Prostate gland (tissue), 2 donors: ENCODE results near the gene KIDINS220. TPM values are rescaled to one million over a fixed set of nuclear protein-coding genes. Genes with fewer than 3 reads are reported as not detected.

ENCODE experiments used
- DNase-seq: peaks from one replicate; pipeline ENCODE4 v3.0.0-alpha.2; 2019; ENCODE audit warnings: low spot score
- H3K27ac ChIP-seq, 2 donors: fragments of 200-600 bp; sonication (generic); 2 replicates each; pipeline ENCODE4 v1.5.1; 2017 to 2019
- H3K27me3 ChIP-seq: fragments of 200-600 bp; sonication (generic); replicated peaks from 2 replicates; pipeline ENCODE4 v1.5.1; 2019; ENCODE audit not compliant: insufficient read depth
- H3K36me3 ChIP-seq, 2 donors: fragments of 200-600 bp; sonication (generic); 1 replicate in 1 of 2; 2 replicates in 1 of 2; pipeline versions ENCODE4 v1.5.1 to v1.8.1; 2017 to 2019
- H3K4me1 ChIP-seq: fragments of 200-600 bp; sonication (generic); replicated peaks from 2 replicates; pipeline ENCODE4 v1.5.1; 2019
- H3K4me3 ChIP-seq, 2 donors: fragments of 200-600 bp; sonication (generic); 2 replicates each; pipeline ENCODE4 v1.5.1; 2017 to 2019
- H3K9me3 ChIP-seq: fragments of 200-600 bp; sonication (generic); 2 replicates; pipeline ENCODE4 v1.5.1; 2017
- CTCF ChIP-seq, 4 experiments: fragments of 200-600 bp in 2 of 4; fragments of 450-650 bp in 2 of 4; sonication (generic) in 2 of 4; IDR thresholded peaks; 1 replicate in 3 of 4; 2 replicates in 1 of 4; pipeline ENCODE4 v1.5.1; 2016 to 2019; ENCODE audit warnings: antibody characterized with exemption in 4 of 4, mild to moderate bottlenecking in 2 of 4, moderate library complexity in 2 of 4
- POLR2A ChIP-seq: fragments of 450-650 bp; IDR thresholded peaks from one replicate; pipeline ENCODE4 v1.6.1; 2016; ENCODE audit warnings: antibody characterized with exemption, mild to moderate bottlenecking
- POLR2AphosphoS5 ChIP-seq: sonication (generic); formaldehyde crosslinking; IDR thresholded peaks from one replicate; pipeline ENCODE4 v1.6.1; 2017; ENCODE audit warnings: antibody characterized with exemption
- WGBS: methylation state at CpG from one replicate; pipeline ENCODE4 v1.1.5; 2018; 5-methylcytosine and 5-hydroxymethylcytosine counted together
- intact Hi-C: fragments of 100-400 bp; cut with DNase I; formaldehyde crosslinking; loops from one replicate; pipeline ENCODE4 v1.14.2; 2022
- total RNA-seq, 2 donors: library from RNA; depleted of rRNA; stranded (reverse); fragments of >200 nt; gene quantifications; one replicate each; pipeline ENCODE4 v1.1.0, GENCODE V29; 2016

Gene KIDINS220
- total RNA-seq, 2 donors from 2014 or later, result 46.2 to 84.5 TPM

DNA sequence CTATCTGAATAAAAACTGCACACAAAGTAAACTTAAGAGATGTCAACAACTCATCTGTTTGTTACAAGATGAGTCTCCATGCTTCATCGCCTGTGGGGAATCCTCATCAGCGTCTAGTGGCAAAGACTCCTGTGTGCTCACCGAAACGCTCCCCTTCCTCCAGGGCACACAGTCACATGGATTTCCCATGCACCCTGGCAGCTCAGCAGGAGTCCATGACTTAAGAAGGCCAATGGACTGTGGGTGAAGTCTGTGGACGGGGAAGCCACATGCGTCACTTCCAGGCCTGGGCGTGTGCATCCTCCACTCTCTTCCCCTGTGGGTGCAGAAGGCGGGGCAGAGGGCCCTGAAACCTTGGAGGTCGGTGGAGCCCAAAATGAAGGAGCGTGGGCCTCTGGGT, 114.4 kb downstream of the KIDINS220 start:
- TF ChIP-seq POLR2A, result no peak
- TF ChIP-seq CTCF (IDR thresholded peaks at IDR 0.05), result no peak
- no peak for TF ChIP-seq POLR2AphosphoS5
- Histone ChIP-seq H3K4me1 (no peaks in the 10 kb centered on the region), H3K9me3 (no peaks in the 10 kb centered on the region), H3K27ac (no peak overlapping the region), H3K36me3 (no peaks in the 10 kb centered on the region), H3K27me3 (no peaks in the 10 kb centered on the region), H3K4me3 (no peak overlapping the region)
- no peak for DNase-seq
- intact Hi-C loops, result no loop called here
- 85% methylated on average over 10 of the region's 10 CpGs for WGBS

GRCh38 chr2:8721410-8721809, 116.0 kb downstream of the KIDINS220 start:
- no peaks in the 10 kb centered on the region for H3K27me3 ChIP-seq
- H3K9me3 ChIP-seq, result no peaks in the 10 kb centered on the region
- no peak overlapping the region for H3K4me3 ChIP-seq
- TF ChIP-seq CTCF (IDR thresholded peaks at IDR 0.05), result no peak
- no peak for TF ChIP-seq POLR2A
- no peak for TF ChIP-seq POLR2AphosphoS5
- no peak overlapping the region for H3K27ac ChIP-seq
- WGBS, result 99% methylated on average over 3 of the region's 3 CpGs
- H3K4me1 ChIP-seq, result no peaks in the 10 kb centered on the region
- DNase-seq, result no peak
- intact Hi-C loops, result no loop called here
- H3K36me3 ChIP-seq, result no peaks in the 10 kb centered on the region

DNA sequence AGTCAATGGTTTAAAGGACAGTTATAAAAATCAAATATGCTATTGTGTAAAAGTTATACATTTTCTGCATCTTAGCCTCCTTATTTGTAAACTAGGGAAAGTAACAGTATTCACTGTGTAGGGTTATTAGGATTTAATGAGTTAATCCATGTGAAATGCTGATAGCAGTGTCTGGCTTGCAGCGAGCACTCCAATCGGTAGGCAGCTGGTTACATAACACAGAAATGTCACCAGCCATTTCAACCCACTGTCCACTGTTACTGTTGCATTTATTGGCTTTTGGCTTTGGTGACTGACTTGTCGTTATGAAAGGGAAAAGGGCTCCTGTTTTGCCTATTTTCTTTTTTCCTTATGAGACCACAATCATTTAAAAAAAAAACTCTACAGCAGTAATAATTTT, 116.7 kb downstream of the KIDINS220 start:
- DNase-seq, result no peak
- Histone ChIP-seq H3K27ac (no peak overlapping the region), H3K9me3 (no peaks in the 10 kb centered on the region), H3K27me3 (no peaks in the 10 kb centered on the region), H3K4me1 (no peaks in the 10 kb centered on the region), H3K36me3 (no peaks in the 10 kb centered on the region), H3K4me3 (no peak overlapping the region)
- TF ChIP-seq CTCF (IDR thresholded peaks at IDR 0.05) (no peak), POLR2AphosphoS5 (no peak), POLR2A (no peak)
- intact Hi-C loops, result no loop called here
- WGBS, result 51% methylated on average over 3 of the region's 3 CpGs

GRCh38 chr2:8719528-8719927, 117.9 kb downstream of the KIDINS220 start:
- WGBS, result 68% methylated on average over 3 of the region's 3 CpGs
- Histone ChIP-seq H3K4me3 (no peak overlapping the region), H3K27me3 (no peaks in the 10 kb centered on the region), H3K36me3 (no peaks in the 10 kb centered on the region), H3K4me1 (no peaks in the 10 kb centered on the region), H3K9me3 (no peaks in the 10 kb centered on the region), H3K27ac (no peak overlapping the region)
- no peak for TF ChIP-seq POLR2AphosphoS5
- TF ChIP-seq CTCF (IDR thresholded peaks at IDR 0.05), result no peak
- no peak for TF ChIP-seq POLR2A
- intact Hi-C loops, result no loop called here
- no peak for DNase-seq

DNA sequence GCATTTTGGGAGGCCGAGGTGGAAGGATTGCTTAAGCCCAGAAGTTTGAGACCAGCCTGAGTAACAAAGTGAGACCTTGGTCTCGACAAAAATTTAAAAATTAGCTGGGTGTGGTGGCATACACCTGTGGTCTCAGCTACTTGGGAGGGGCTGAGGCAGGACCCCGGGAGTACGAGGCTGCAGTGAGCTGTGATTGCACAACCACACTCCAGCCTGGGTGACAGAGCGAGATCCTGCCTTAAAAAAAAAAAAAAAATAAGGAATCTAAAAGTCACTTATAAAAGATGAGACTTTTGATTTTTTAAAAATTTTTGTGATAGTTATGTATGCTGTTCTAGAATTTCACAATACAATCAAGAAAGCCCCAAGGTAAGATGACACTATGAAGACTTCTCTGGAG, 122.4 kb downstream of the KIDINS220 start:
- Histone ChIP-seq H3K27me3 (no peaks in the 10 kb centered on the region), H3K4me3 (no peak overlapping the region), H3K36me3 (no peaks in the 10 kb centered on the region), H3K4me1 (no peaks in the 10 kb centered on the region), H3K9me3 (no peaks in the 10 kb centered on the region), H3K27ac (no peak overlapping the region)
- 94% methylated on average over 5 of the region's 5 CpGs for WGBS
- TF ChIP-seq POLR2A (no peak), POLR2AphosphoS5 (no peak), CTCF (IDR thresholded peaks at IDR 0.05) (no peak)
- no peak for DNase-seq
- intact Hi-C loops, result no loop called here
